ENCODE results near the gene TIAM1.

TIAM1 gene

GRCh38 chr21:31294691-31295090, 49.4 kb downstream of the TIAM1 start:
- H3K27ac ChIP-seq = no peak overlapping the region
- TF ChIP-seq ZFX (IDR thresholded peaks at IDR 0.05) (no peak), CTCF (conservative IDR thresholded peaks at IDR 0.05) (no peak)

GRCh38 chr21:31293986-31294385, 50.1 kb downstream of the TIAM1 start:
- TF ChIP-seq ZFX (IDR thresholded peaks at IDR 0.05) = no peak
- TF ChIP-seq CTCF (conservative IDR thresholded peaks at IDR 0.05) = no peak
- H3K27ac ChIP-seq = no peak overlapping the region

GRCh38 chr21:31290765-31291164, 53.3 kb downstream of the TIAM1 start:
- TF ChIP-seq CTCF (conservative IDR thresholded peaks at IDR 0.05) = no peak
- no peak for TF ChIP-seq ZFX (IDR thresholded peaks at IDR 0.05)
- H3K27ac ChIP-seq = no peak overlapping the region

- TF ChIP-seq CTCF (conservative IDR thresholded peaks at IDR 0.05) (no peak), ZFX (IDR thresholded peaks at IDR 0.05) (no peak)
- H3K27ac ChIP-seq = no peak overlapping the region
These were observed 54.4 kb downstream of the TIAM1 start for GRCh38 chr21:31289702-31290101.

GRCh38 chr21:31288191-31288590, 55.9 kb downstream of the TIAM1 start:
- TF ChIP-seq ZFX (IDR thresholded peaks at IDR 0.05) (no peak), CTCF (conservative IDR thresholded peaks at IDR 0.05) (no peak)
- H3K27ac ChIP-seq = no peak overlapping the region

GRCh38 chr21:31287201-31287600, 56.9 kb downstream of the TIAM1 start:
- H3K27ac ChIP-seq = no peak overlapping the region
- TF ChIP-seq CTCF (conservative IDR thresholded peaks at IDR 0.05) = no peak

- TF ChIP-seq CTCF (conservative IDR thresholded peaks at IDR 0.05) = no peak
- no peak for TF ChIP-seq ZFX (IDR thresholded peaks at IDR 0.05)
- no peak overlapping the region for H3K27ac ChIP-seq
These were observed 57.4 kb downstream of the TIAM1 start for GRCh38 chr21:31286621-31287020.
